Measurements from ENCODE around the gene UQCC2. TPM values are rescaled to one million over a fixed set of nuclear protein-coding genes. Genes with fewer than 3 reads are reported as not detected.

UQCC2 gene
- total and polyA plus RNA-seq, 12 donors, result 7.4 to 214 (median 72.9) TPM

DNA sequence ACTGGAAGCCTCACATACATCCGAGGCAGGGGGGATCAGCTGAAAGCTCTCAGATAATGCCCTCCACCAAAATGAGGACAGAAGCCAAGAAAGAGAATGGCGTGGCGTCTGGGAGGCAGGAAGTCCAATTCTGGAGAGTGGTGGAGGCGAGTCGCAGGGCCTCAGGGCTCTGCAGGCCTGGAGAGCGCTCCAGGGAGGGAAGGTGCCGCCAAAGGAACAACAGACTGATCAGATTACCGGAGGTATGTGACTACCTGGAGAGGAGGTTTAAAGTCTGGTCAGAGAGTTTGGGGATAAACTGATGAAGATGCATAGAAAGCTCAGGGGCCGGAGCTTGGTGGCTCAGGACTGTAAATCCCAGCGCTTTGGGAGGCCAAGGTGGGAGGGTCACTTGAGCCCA, 46.4 kb upstream of the UQCC2 start:
- Histone ChIP-seq H3K9me3 (replicated peaks in 1 of 3) (no peaks in the 10 kb centered on the region), H3K27ac (no peak overlapping the region), H3K4me1 (replicated peaks in 1 of 2) (peaks cover 3 to 16% of the 10 kb centered on the region in 2 donors), H3K36me3 (replicated peaks in 1 of 2) (no peaks in the 10 kb centered on the region), H3K27me3 (no peaks in the 10 kb centered on the region), H3K4me3 (no peak overlapping the region)
- DNase-seq, result no peak
- WGBS, 4 donors, result 84 to 94% (median 89%) methylated on average over 10 of the region's 10 CpGs
- TF ChIP-seq, protein P1, sequence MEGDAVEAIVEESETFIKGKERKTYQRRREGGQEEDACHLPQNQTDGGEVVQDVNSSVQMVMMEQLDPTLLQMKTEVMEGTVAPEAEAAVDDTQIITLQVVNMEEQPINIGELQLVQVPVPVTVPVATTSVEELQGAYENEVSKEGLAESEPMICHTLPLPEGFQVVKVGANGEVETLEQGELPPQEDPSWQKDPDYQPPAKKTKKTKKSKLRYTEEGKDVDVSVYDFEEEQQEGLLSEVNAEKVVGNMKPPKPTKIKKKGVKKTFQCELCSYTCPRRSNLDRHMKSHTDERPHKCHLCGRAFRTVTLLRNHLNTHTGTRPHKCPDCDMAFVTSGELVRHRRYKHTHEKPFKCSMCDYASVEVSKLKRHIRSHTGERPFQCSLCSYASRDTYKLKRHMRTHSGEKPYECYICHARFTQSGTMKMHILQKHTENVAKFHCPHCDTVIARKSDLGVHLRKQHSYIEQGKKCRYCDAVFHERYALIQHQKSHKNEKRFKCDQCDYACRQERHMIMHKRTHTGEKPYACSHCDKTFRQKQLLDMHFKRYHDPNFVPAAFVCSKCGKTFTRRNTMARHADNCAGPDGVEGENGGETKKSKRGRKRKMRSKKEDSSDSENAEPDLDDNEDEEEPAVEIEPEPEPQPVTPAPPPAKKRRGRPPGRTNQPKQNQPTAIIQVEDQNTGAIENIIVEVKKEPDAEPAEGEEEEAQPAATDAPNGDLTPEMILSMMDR (IDR thresholded peaks at IDR 0.05), result no peak
- TF ChIP-seq POLR2A (IDR thresholded peaks at IDR 0.05), result no peak
- intact Hi-C loops (cut with DNase I), result no loop called here

DNA sequence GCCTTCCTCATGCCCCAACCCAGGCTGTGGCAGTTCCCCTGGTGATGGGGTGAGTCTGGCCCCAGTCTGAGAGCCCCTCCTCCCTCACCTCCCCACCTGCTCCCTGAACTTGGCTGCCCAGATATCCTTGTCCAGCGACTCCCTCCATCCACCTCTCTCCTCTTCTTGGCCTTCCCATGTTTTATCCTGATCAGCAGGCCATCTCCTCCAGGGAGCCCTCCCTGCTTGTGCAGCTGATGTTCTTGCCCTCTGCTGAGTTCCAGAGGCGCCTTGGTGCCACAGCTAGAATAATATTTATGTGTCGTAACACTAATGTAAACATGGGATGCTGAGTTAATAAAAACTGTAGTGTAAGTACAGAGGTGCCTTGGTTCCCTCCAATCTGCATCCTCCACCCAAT, 45.6 kb upstream of the UQCC2 start:
- H3K36me3 ChIP-seq (replicated peaks in 1 of 2), result no peaks in the 10 kb centered on the region
- H3K27me3 ChIP-seq, result no peaks in the 10 kb centered on the region
- intact Hi-C loops (cut with DNase I), result no loop called here
- no peak for TF ChIP-seq POLR2A (IDR thresholded peaks at IDR 0.05)
- TF ChIP-seq, protein P1 (IDR thresholded peaks at IDR 0.05), result no peak
- no peak overlapping the region for H3K4me3 ChIP-seq
- no peak for DNase-seq
- H3K27ac ChIP-seq, result no peak overlapping the region
- H3K9me3 ChIP-seq (replicated peaks in 1 of 3), result no peaks in the 10 kb centered on the region
- 80 to 89% (median 81%) methylated on average over 3 of the region's 3 CpGs for WGBS, 4 donors
- peaks cover 0 to 9% of the 10 kb centered on the region in 2 donors for H3K4me1 ChIP-seq (replicated peaks in 1 of 2)

DNA sequence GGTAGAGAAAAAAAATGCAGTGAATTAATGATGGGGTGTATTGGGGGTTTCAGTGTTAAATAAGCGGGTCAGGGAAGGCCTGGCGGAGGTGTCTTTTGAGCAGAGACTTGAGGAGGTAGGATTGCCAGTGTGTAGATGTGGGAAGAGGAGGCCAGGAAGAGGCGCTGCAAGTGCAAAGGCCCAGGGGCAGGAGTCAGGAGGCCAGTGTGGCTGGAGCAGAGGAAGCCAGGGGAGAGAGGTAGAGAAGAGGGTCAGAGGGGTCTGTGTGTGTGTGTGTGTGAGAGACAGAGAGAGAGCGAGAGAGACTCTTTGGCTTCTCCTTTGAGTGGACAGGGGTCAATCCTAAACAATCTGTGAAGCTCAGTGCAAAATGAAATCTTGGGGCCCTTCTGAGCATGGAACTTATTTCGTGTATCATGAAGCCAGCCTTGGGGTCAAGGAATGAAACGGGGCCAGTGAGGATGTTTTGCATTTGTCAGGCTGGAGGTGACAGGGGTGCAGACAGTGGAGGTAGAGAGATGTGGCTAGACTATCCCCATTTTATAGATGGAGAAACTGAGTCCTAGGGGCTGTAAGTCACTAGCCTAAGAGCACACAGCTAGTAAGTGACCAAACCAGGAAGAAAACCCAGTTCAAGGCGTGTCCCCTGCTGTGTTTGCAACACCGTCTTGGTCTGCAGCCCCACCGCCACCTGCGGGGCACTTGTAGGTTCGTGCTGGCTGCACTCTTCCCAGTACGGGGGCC, 44.9 kb upstream of the UQCC2 start:
- Histone ChIP-seq H3K27ac (no peak overlapping the region), H3K36me3 (replicated peaks in 1 of 2) (no peaks in the 10 kb centered on the region), H3K4me1 (replicated peaks in 1 of 2) (peaks cover 0 to 1% of the 10 kb centered on the region in 2 donors), H3K9me3 (replicated peaks in 1 of 3) (no peaks in the 10 kb centered on the region), H3K27me3 (no peaks in the 10 kb centered on the region), H3K4me3 (no peak overlapping the region)
- WGBS, 4 donors, result 78 to 87% (median 81%) methylated on average over 8 to 12 of the region's 12 CpGs
- TF ChIP-seq POLR2A (IDR thresholded peaks at IDR 0.05), result no peak
- TF ChIP-seq, protein P1 (IDR thresholded peaks at IDR 0.05), result no peak
- no peak for DNase-seq
- intact Hi-C loops (cut with DNase I), result no loop called here

DNA sequence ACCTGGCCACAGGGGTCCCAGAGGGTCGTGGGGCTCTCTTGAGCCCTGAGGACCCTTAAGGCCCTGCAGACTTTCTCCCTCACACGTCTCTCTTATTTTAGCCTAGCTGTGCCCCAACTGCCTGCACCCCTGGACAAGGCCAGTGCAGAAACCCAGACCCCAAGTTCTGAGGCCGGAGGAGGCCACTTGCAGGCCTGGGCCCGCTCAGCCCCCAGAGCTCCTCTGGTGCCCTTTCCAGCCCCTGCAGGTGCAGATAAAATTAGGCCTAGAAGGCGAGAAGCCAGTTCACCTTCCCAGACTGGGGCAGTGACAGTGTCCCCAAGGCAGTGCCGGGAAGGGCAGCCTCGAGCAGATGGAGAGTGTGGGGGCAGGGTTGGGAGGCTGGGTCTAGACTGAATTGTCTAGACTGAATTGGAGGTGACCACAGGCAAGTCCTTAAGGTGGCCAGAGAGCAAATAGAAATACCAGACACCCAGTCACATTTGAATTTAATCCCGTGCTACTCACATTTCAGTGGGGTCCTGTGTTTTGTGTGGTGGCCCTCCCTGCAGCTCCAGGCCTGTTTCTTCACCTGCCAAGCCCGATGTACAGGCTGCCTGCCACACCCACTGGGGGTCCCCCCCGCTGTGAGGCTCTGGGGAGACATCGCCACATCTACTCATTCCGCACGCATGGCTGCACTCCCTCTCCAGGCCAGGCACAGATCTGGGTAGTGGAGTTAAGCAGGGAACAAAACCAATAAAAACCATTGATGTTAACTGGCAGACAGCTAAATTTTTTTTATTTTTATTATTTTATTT, 43.8 kb upstream of the UQCC2 start:
- Histone ChIP-seq H3K4me3 (no peak overlapping the region), H3K9me3 (replicated peaks in 1 of 3) (no peaks in the 10 kb centered on the region), H3K4me1 (replicated peaks in 1 of 2) (no peaks in the 10 kb centered on the region), H3K36me3 (replicated peaks in 1 of 2) (no peaks in the 10 kb centered on the region), H3K27ac (no peak overlapping the region), H3K27me3 (no peaks in the 10 kb centered on the region)
- intact Hi-C loops (cut with DNase I), result no loop called here
- no peak for DNase-seq
- TF ChIP-seq, protein P1 (IDR thresholded peaks at IDR 0.05), result no peak
- WGBS, 4 donors, result 80 to 87% (median 83%) methylated on average over 13 of the region's 13 CpGs
